Fibroblast of lung (primary cell): ENCODE measurements around the gene CORO1A. TPM values are rescaled to one million over a fixed set of nuclear protein-coding genes. Genes with fewer than 3 reads are reported as not detected.

Experiments
- DNase-seq, 2 donors: peaks; one replicate each; pipeline versions ENCODE4 v3.0.0 to v3.0.0-alpha.2; 2010; ENCODE audit warnings: low read depth in 2 of 2
- H2AFZ ChIP-seq: 2 replicates; pipeline ENCODE4 v1.5.1; 2012; ENCODE audit warnings: low read length, control low read depth, inconsistent platforms
- H3K27ac ChIP-seq: 2 replicates; pipeline ENCODE4 v1.5.1; 2011; ENCODE audit warnings: low read length, control low read depth; ENCODE audit not compliant: insufficient read depth
- H3K27me3 ChIP-seq: 2 replicates; pipeline ENCODE4 v1.5.1; 2011; ENCODE audit warnings: mild to moderate bottlenecking, low read length; ENCODE audit not compliant: control insufficient read depth, insufficient read depth
- H3K36me3 ChIP-seq: 2 replicates; pipeline ENCODE4 v1.5.1; 2011; ENCODE audit warnings: low read length; ENCODE audit not compliant: control insufficient read depth, insufficient read depth
- H3K4me1 ChIP-seq: 2 replicates; pipeline ENCODE4 v1.5.1; 2011; ENCODE audit warnings: low read length; ENCODE audit not compliant: control insufficient read depth, insufficient read depth; ENCODE audit errors: extremely low read depth
- H3K4me2 ChIP-seq: 2 replicates; pipeline ENCODE4 v1.5.1; 2011; ENCODE audit warnings: low read length, control low read depth; ENCODE audit not compliant: insufficient read depth; ENCODE audit errors: extremely low read depth
- H3K4me3 ChIP-seq, 4 experiments: fragments of 200-600 bp in 1 of 4; sonication (generic) in 1 of 4; replicated peaks in 1 of 4; 2 replicates each; pipeline ENCODE4 v1.5.1; 2011 to 2016; ENCODE audit warnings: low read length in 4 of 4, low read depth in 3 of 4, mild to moderate bottlenecking in 3 of 4, control low read depth in 2 of 4, inconsistent platforms in 1 of 4, mixed read lengths in 1 of 4; ENCODE audit not compliant: insufficient read depth in 1 of 4; ENCODE audit errors: control extremely low read depth in 1 of 4
- H3K79me2 ChIP-seq: 2 replicates; pipeline ENCODE4 v1.5.1; 2012; ENCODE audit warnings: mild to moderate bottlenecking, low read length, inconsistent platforms; ENCODE audit not compliant: control insufficient read depth, insufficient read depth
- H3K9ac ChIP-seq: 2 replicates; pipeline ENCODE4 v1.5.1; 2011; ENCODE audit warnings: mild to moderate bottlenecking, low read length, control low read depth; ENCODE audit not compliant: insufficient read depth
- H3K9me3 ChIP-seq: 2 replicates; pipeline ENCODE4 v1.5.1; 2012; ENCODE audit warnings: low read depth, low read length; ENCODE audit not compliant: control insufficient read depth, insufficient read depth
- H4K20me1 ChIP-seq: 2 replicates; pipeline ENCODE4 v1.5.1; 2011; ENCODE audit warnings: low read length; ENCODE audit not compliant: control insufficient read depth, insufficient read depth; ENCODE audit errors: extremely low read depth
- CTCF ChIP-seq, 2 donors: IDR thresholded peaks in 1 of 2; conservative IDR thresholded peaks in 1 of 2; 1 replicate in 1 of 2; 2 replicates in 1 of 2; pipeline ENCODE4 v1.5.1; 2011 to 2012; ENCODE audit warnings: low read length in 2 of 2, control low read depth in 1 of 2, inconsistent platforms in 1 of 2, low read depth in 1 of 2, mild to moderate bottlenecking in 1 of 2
- EZH2 ChIP-seq: IDR thresholded peaks from 2 replicates; pipeline ENCODE4 v1.5.1; 2012; ENCODE audit warnings: low read length, control low read depth, mild to moderate bottlenecking; ENCODE audit errors: missing control alignments
- polyA plus RNA-seq, 2 donors: library from polyadenylated mRNA; depleted of rRNA in 1 of 2; stranded (reverse) in 1 of 2; unstranded in 1 of 2; fragments of >200 nt; gene quantifications; 2 replicates each; pipeline ENCODE4 v1.2.1, GENCODE V29; 2011 to 2012; ENCODE audit warnings: missing spikeins in 1 of 2
- total RNA-seq: library from RNA; depleted of rRNA; stranded (reverse); fragments of >200 nt; gene quantifications from 2 replicates; pipeline ENCODE4 v1.2.1, GENCODE V29; 2014

The CORO1A gene
- total and polyA plus RNA-seq, 2 donors (not counting 1 experiment from before 2014, with no cell fraction given), result 0.17 to 0.85 TPM

GRCh38 chr16:30142672-30143346 is 40.6 kb upstream of the CORO1A start:
- DNase-seq, result no peak
- H3K27me3 ChIP-seq, result peaks cover 2% of the 10 kb centered on the region
- no peak overlapping the region for H2AFZ ChIP-seq
- no peak overlapping the region for H3K4me2 ChIP-seq
- H3K9ac ChIP-seq, result no peak overlapping the region
- no peaks in the 10 kb centered on the region for H3K4me1 ChIP-seq
- no peaks in the 10 kb centered on the region for H3K36me3 ChIP-seq
- H3K27ac ChIP-seq, result no peak overlapping the region
- TF ChIP-seq EZH2 (no peak), CTCF (conservative IDR thresholded peaks at IDR 0.05 in 1 of 2, IDR thresholded peaks at IDR 0.05 in 1 of 2; ENCODE audit: low read depth in 1 of 2, low read length in 2 of 2) (no peak)
- H3K9me3 ChIP-seq, result no peaks in the 10 kb centered on the region
- H3K4me3 ChIP-seq, result no peak overlapping the region
- no peaks in the 10 kb centered on the region for H4K20me1 ChIP-seq
- H3K79me2 ChIP-seq, result no peaks in the 10 kb centered on the region

GRCh38 chr16:30143347-30143702 is 40.1 kb upstream of the CORO1A start:
- Histone ChIP-seq H4K20me1 (no peaks in the 10 kb centered on the region), H3K4me2 (no peak overlapping the region), H3K4me3 (no peak overlapping the region), H3K9me3 (no peaks in the 10 kb centered on the region), H3K79me2 (no peaks in the 10 kb centered on the region), H3K36me3 (no peaks in the 10 kb centered on the region), H3K27me3 (peaks cover 2% of the 10 kb centered on the region), H3K4me1 (no peaks in the 10 kb centered on the region), H3K9ac (no peak overlapping the region), H3K27ac (no peak overlapping the region), H2AFZ (no peak overlapping the region)
- TF ChIP-seq EZH2, result no peak
- no peak for TF ChIP-seq CTCF (conservative IDR thresholded peaks at IDR 0.05 in 1 of 2, IDR thresholded peaks at IDR 0.05 in 1 of 2; ENCODE audit: low read depth in 1 of 2, low read length in 2 of 2)
- no peak for DNase-seq

- TF ChIP-seq EZH2 (no peak), CTCF (conservative IDR thresholded peaks at IDR 0.05 in 1 of 2, IDR thresholded peaks at IDR 0.05 in 1 of 2; ENCODE audit: low read depth in 1 of 2, low read length in 2 of 2) (no peak)
- Histone ChIP-seq H2AFZ (no peak overlapping the region), H3K27ac (no peak overlapping the region), H3K9ac (no peak overlapping the region), H3K4me2 (no peak overlapping the region), H3K27me3 (peaks cover 2% of the 10 kb centered on the region), H3K79me2 (no peaks in the 10 kb centered on the region), H3K4me3 (no peak overlapping the region), H3K4me1 (no peaks in the 10 kb centered on the region), H3K36me3 (no peaks in the 10 kb centered on the region), H4K20me1 (no peaks in the 10 kb centered on the region), H3K9me3 (no peaks in the 10 kb centered on the region)
- DNase-seq, result no peak
Measured at GRCh38 chr16:30144017-30144416, 39.4 kb upstream of the CORO1A start.
